GM21576 (cell line): ENCODE measurements around the gene SIGLEC5.
"Not testable (repeated sequence)": the region's sequence is repeated elsewhere in the genome, so short reads cannot be mapped to it uniquely, and the experiment has no call there.

Experiments
- ATAC-seq: cut with Tn5 transposase; IDR thresholded peaks from one replicate; pipeline ENCODE4 v1.9.1; 2021; ENCODE audit warnings: mild to moderate bottlenecking, moderate library complexity; ENCODE audit not compliant: unreplicated experiment

Gene SIGLEC5

GRCh38 chr19:51630315-51630714, at the start of gene SIGLEC5:
Gene SIGLEC5 (minus strand): TSS chr19:51630401. CDS start chr19:51630335, 66 bp downstream.
- ATAC-seq = not testable (repeated sequence)

GRCh38 chr19:51676566-51677083, 46.4 kb upstream of the SIGLEC5 start:
- ATAC-seq = no peak

- ATAC-seq = not testable (repeated sequence)
Measured at GRCh38 chr19:51675911-51676565, 45.8 kb upstream of the SIGLEC5 start.

- ATAC-seq = no peak
Measured at GRCh38 chr19:51668216-51668615, 38.0 kb upstream of the SIGLEC5 start.

- ATAC-seq = no peak
Measured at GRCh38 chr19:51664997-51665396, 34.8 kb upstream of the SIGLEC5 start.

GRCh38 chr19:51664131-51664530, 33.9 kb upstream of the SIGLEC5 start:
- ATAC-seq = no peak

GRCh38 chr19:51663650-51664049, 33.4 kb upstream of the SIGLEC5 start:
- ATAC-seq = no peak

- ATAC-seq = no peak
Measured at GRCh38 chr19:51660975-51661600, 30.9 kb upstream of the SIGLEC5 start.

- no peak for ATAC-seq
Measured at GRCh38 chr19:51654783-51655182, 24.6 kb upstream of the SIGLEC5 start.

- ATAC-seq = no peak
Measured at GRCh38 chr19:51653162-51653561, 23.0 kb upstream of the SIGLEC5 start.

- ATAC-seq = no peak
Measured at GRCh38 chr19:51652266-51652665, 22.1 kb upstream of the SIGLEC5 start.

GRCh38 chr19:51651216-51651846, 21.1 kb upstream of the SIGLEC5 start:
- no peak for ATAC-seq

GRCh38 chr19:51647318-51647717, 17.1 kb upstream of the SIGLEC5 start:
- no peak for ATAC-seq

- not testable (repeated sequence) for ATAC-seq
Measured at GRCh38 chr19:51646730-51647129, 16.5 kb upstream of the SIGLEC5 start, which contains the start of gene SIGLEC14. Gene SIGLEC14 (minus strand): TSS chr19:51646825. CDS start chr19:51646759, 66 bp downstream.

- ATAC-seq = no peak
Measured at GRCh38 chr19:51644636-51645271, 14.6 kb upstream of the SIGLEC5 start.

GRCh38 chr19:51641648-51642047, 11.4 kb upstream of the SIGLEC5 start:
- ATAC-seq = no peak

GRCh38 chr19:51640386-51640785, 10.2 kb upstream of the SIGLEC5 start:
- ATAC-seq = no peak

GRCh38 chr19:51639916-51640315, 9.7 kb upstream of the SIGLEC5 start:
- ATAC-seq = no peak

GRCh38 chr19:51637362-51637978, 7.3 kb upstream of the SIGLEC5 start:
- ATAC-seq = no peak

GRCh38 chr19:51632126-51632525, 1.9 kb upstream of the SIGLEC5 start:
- ATAC-seq = no peak
